HG03460 (cell line): ENCODE measurements around the gene FGF14.
A peak's percentile ranks its signal among the peaks of the same experiment; 100 is the strongest.

ENCODE experiments used
- ATAC-seq: cut with Tn5 transposase; IDR thresholded peaks from one replicate; pipeline ENCODE4 v1.9.1; 2021; ENCODE audit not compliant: unreplicated experiment

The FGF14 gene

GRCh38 chr13:102369302-102369701 is 32.5 kb downstream of the FGF14 start:
- ATAC-seq: no peak

GRCh38 chr13:102367836-102368235 is 34.0 kb downstream of the FGF14 start:
- no peak for ATAC-seq

GRCh38 chr13:102361113-102361512 is 40.7 kb downstream of the FGF14 start:
- ATAC-seq: no peak

GRCh38 chr13:102359264-102359663 is 42.6 kb downstream of the FGF14 start:
- ATAC-seq: no peak

GRCh38 chr13:102355251-102355650 is 46.6 kb downstream of the FGF14 start:
- ATAC-seq: no peak

GRCh38 chr13:102354011-102354410 is 47.8 kb downstream of the FGF14 start:
- no peak for ATAC-seq

- no peak for ATAC-seq
Measured at GRCh38 chr13:102351521-102351920, 50.3 kb downstream of the FGF14 start.

- ATAC-seq: no peak
Measured at GRCh38 chr13:102347490-102347889, 54.4 kb downstream of the FGF14 start.

GRCh38 chr13:102346769-102347168 is 55.1 kb downstream of the FGF14 start:
- no peak for ATAC-seq

GRCh38 chr13:102344410-102344809 is 57.4 kb downstream of the FGF14 start:
- no peak for ATAC-seq

GRCh38 chr13:102333320-102334198 is 68.3 kb downstream of the FGF14 start:
- ATAC-seq: no peak

GRCh38 chr13:102328909-102329308 is 72.9 kb downstream of the FGF14 start:
- peak; percentile 69 for ATAC-seq

- ATAC-seq: no peak
Measured at GRCh38 chr13:102327119-102327617, 74.7 kb downstream of the FGF14 start.

GRCh38 chr13:102326381-102327118 is 75.3 kb downstream of the FGF14 start:
- ATAC-seq: no peak

GRCh38 chr13:102325321-102325720 is 76.5 kb downstream of the FGF14 start:
- ATAC-seq: no peak

GRCh38 chr13:102323505-102323904 is 78.3 kb downstream of the FGF14 start:
- no peak for ATAC-seq

- ATAC-seq: no peak
Measured at GRCh38 chr13:102323012-102323411, 78.8 kb downstream of the FGF14 start.

- ATAC-seq: no peak
Measured at GRCh38 chr13:102322211-102322610, 79.6 kb downstream of the FGF14 start.

- ATAC-seq: no peak
Measured at GRCh38 chr13:102318233-102318632, 83.6 kb downstream of the FGF14 start.

GRCh38 chr13:102317593-102317992 is 84.3 kb downstream of the FGF14 start:
- ATAC-seq: no peak

GRCh38 chr13:102316732-102317131 is 85.1 kb downstream of the FGF14 start:
- no peak for ATAC-seq

GRCh38 chr13:102312841-102313240 is 89.0 kb downstream of the FGF14 start:
- no peak for ATAC-seq
